NCI-H2196 treated with DMSO at 0.1 percent for 48 hours (cell line): ENCODE results near the gene RAB10.

Experiments used
- DNase-seq: peaks from one replicate; lab custom pipeline; 2025; ENCODE audit not compliant: unreplicated experiment; lab: John Stamatoyannopoulos, UW

RAB10 gene

DNA sequence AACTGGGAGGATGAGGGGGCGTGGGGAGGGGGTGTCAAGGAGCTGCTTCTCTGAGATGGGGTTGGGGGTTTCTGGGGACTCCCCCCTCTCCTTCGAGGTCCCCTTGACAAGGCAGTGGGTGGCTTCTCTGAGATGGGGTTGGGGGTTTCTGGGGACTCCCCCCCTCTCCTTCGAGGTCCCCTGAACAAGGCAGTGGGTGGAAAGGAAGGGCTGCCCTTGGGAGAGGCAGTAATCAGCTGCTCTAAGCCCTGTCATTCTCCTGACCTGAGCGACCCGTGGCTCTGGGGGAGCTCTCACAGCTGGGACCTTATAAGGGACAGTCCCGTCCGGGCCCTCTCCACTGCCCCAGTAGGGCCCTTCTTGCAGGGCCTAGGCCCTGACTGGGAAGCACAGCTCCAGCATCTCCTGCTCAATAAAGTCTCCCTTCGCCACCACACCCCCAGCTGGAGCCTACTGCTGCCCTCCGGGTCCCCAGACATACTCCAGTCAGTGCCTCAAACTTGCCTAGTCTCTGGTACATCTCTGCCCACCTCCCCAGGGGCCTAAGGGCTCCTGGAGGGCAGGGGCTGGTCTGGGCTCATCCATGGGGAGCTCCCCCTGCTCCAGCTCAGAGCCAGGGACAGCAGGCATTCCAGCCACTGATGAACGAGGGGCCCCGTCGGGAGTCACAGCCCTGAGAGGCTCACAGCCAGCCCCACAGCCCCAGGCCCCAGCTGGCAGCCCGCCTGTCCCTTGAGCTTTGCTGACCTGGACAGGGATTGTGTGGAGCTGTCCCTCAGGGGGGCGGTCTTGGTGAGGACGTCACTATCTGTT lies 141.8 kb downstream of the RAB10 start:
- no peak for DNase-seq

DNA sequence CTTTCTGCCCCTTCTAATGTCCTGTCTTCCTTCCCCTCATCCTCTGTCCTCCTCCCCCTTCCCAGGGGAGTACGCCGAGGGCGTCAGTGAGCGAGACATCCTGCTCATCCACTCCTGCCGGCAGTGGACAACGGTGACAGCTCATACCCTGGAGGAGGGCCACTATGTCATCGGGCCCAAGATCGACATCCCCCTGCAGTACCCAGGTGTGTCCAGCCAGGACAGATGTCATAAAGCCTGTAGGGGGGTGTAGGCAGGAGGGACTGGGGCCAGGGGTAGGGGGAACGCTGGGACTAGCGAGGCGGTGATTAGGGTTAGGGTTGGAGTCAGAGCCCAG lies 142.4 kb downstream of the RAB10 start:
- DNase-seq, result no peak

GRCh38 chr2:26177122-26177521 lies 143.2 kb downstream of the RAB10 start:
- DNase-seq, result no peak

DNA sequence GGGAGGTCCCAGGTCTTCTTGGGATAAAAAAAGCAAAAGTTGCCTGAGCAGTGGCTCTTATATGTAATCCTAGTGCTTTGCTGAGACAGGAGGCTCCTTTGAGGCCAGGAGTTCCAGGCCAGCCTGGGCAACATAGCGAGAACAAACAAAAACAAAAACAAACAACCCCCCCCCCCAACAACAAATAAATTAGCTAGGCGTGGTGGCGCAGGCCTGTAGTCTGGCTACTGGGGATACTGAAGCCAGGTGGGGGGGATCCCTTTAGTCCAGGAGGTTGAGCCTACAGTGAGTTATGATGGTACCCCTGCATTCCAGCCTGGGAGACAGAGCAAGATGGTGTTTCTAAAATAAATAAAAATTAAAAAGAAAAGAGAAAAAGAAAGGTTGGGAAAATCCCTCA lies 144.4 kb downstream of the RAB10 start:
- no peak for DNase-seq

DNA sequence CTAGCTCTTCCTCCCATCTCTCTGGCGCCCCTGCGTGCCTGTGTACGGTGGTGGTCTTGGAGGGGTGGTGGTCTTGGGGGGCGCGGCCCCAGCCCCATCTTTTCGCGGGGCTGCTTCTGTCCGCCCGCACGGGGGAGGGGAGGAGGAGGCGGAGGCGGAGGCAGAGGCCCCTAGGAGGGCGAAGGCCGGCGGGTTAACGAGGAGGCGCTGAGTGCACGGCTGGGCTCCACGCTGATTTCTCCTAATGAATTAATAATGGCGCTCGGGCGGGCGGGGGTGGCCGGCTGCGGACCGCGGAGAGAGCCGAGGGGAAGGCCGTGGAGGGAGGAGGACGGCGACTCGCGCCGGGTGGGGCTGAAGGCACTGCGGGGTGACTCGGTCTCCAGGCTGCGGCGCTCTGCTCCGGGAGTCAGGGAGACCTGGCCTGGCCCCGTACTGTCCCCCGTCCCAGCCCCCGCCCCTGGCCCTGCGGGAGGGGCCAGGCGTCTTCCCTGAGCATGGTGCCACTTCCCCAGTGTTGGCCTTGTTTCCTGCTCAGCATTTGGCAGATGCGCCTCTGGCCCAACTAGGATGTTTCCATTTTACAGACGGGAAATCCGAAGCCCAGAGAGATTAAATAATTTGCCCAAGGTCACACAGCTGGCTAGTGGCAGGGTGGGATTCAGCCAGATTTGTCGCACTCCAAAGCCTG lies 145.0 kb downstream of the RAB10 start:
- no peak for DNase-seq

- DNase-seq, result no peak
Observed at GRCh38 chr2:26179446-26179913, 145.6 kb downstream of the RAB10 start.

GRCh38 chr2:26182441-26182840 lies 148.6 kb downstream of the RAB10 start:
- DNase-seq, result no peak

DNA sequence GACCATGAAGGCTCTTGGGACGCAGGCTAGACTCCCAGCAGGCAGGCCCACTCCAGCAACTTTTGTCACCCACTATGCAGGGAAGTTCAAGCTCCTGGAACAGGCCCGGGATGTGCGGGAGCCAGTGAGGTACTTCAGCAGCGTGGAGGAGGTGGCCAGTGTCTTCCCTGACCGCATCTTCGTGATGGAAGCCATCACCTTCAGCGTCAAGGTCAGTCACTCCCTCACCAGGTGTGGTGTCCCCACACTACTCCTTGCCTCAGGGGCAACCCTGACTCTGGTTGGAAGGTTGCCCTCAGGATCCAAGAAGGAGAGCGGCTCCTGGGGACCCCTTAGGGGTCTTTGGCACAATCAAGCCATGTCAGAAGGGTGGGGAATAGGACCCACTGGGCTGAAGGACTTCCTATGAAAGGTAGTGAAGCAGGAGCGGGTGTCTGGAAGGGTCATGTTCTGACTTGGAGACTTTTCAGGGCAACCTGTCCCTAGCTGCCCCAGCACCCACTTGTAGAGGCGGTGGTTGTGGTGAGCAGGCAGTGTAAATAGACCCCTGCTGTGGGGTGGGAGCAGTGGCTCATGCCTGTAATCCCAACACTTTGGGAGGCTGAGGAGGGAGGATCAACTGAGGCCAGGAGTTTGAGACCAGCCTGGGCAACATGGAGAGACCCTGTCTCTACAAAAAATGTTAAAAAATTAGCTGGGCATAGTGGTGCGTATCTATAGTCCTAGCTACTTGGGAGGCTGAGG lies 149.2 kb downstream of the RAB10 start:
- DNase-seq, result no peak

- no peak for DNase-seq
Observed at GRCh38 chr2:26184121-26184520, 150.2 kb downstream of the RAB10 start.

- DNase-seq, result peak; percentile 52
Observed at GRCh38 chr2:26184555-26185303, 150.8 kb downstream of the RAB10 start.

DNA sequence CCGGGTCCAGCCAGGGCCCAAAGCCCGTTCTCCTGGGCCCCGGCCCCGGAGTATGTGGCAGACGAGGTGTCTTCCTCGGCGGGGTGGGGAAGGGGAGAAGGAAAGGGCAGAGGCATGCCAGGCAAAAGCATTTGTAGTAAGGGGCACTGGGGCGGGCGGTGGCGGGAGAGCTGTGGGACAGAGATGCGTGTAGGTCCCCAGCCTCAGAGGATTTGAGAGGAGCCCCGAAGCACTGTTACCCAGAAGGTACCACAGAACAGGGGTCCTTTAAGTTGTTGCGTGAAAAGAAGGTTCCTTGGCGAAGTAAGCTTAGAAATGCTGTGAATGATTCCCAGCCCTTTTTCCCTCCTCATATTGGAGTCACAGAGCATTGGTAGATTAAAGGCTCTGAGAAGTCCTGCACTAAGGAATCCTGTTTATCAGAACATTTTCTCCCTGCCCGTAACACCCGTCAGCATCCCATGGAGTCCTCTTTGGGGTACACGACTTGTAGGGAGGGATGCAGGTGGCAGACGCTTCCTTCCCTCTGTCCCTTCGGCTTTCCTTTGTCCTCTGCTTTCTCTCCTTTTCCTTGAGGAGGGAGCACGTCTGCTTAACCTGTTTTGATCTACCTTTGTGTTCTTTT lies 151.5 kb downstream of the RAB10 start:
- DNase-seq, result no peak

- no peak for DNase-seq
Observed at GRCh38 chr2:26185954-26186770, 152.3 kb downstream of the RAB10 start.
